ENCODE measurements around the gene SHROOM3. TPM values are rescaled to one million over a fixed set of nuclear protein-coding genes. Genes with fewer than 3 reads are reported as not detected.
"Not testable (repeated sequence)": the region's sequence is repeated elsewhere in the genome, so short reads cannot be mapped to it uniquely, and the experiment has no call there.

SHROOM3 gene
- polyA plus RNA-seq, 1 experiment, result 9.5 TPM

- H3K27ac ChIP-seq (ENCODE audit: low read depth, low read length), result no peak overlapping the region
- DNase-seq (ENCODE audit: low read depth, low spot score), result no peak
Measured at GRCh38 chr4:76605099-76605563, 170.1 kb downstream of the SHROOM3 start.

GRCh38 chr4:76606645-76607265 is 171.7 kb downstream of the SHROOM3 start:
- no peak for TF ChIP-seq CTCF (IDR thresholded peaks at IDR 0.05; ENCODE audit: low read depth, low read length)
- Histone ChIP-seq H3K27me3 (ENCODE audit: control insufficient read depth, insufficient read depth, low read length) (no peaks in the 10 kb centered on the region), H3K27ac (ENCODE audit: low read depth, low read length) (no peak overlapping the region), H3K4me3 (ENCODE audit: low read depth, low read length) (no peak overlapping the region), H3K9me3 (ENCODE audit: control insufficient read depth, insufficient read depth, low read length) (no peaks in the 10 kb centered on the region)
- CTCF ChIA-PET, result interaction anchor here (0.9 kb wide), 1 partner anchor 102 kb away, joined by 3 read pairs; no protein-coding TSS in a partner anchor
- POLR2A ChIA-PET, result no interaction called here
- no peak for DNase-seq (ENCODE audit: low read depth, low spot score)

More at GRCh38 chr4:76605099-76605563, 170.1 kb downstream of the SHROOM3 start:
- ChIA-PET POLR2A (no interaction called here), CTCF (interaction anchor here (0.5 to 1.5 kb wide), 2 partner anchors 15 to 55 kb away, joined by 4 to 6 read pairs; no protein-coding TSS in a partner anchor)
- no peak for TF ChIP-seq CTCF (IDR thresholded peaks at IDR 0.05; ENCODE audit: low read depth, low read length)
- H3K4me3 ChIP-seq (ENCODE audit: low read depth, low read length), result no peak overlapping the region
- no peaks in the 10 kb centered on the region for H3K27me3 ChIP-seq (ENCODE audit: control insufficient read depth, insufficient read depth, low read length)
- no peaks in the 10 kb centered on the region for H3K9me3 ChIP-seq (ENCODE audit: control insufficient read depth, insufficient read depth, low read length)

GRCh38 chr4:76607266-76607799 is 172.3 kb downstream of the SHROOM3 start:
- Histone ChIP-seq H3K27me3 (ENCODE audit: control insufficient read depth, insufficient read depth, low read length) (no peaks in the 10 kb centered on the region), H3K9me3 (ENCODE audit: control insufficient read depth, insufficient read depth, low read length) (no peaks in the 10 kb centered on the region), H3K4me3 (ENCODE audit: low read depth, low read length) (no peak overlapping the region), H3K27ac (ENCODE audit: low read depth, low read length) (no peak overlapping the region)
- ChIA-PET CTCF (interaction anchor here (0.9 kb wide), 1 partner anchor 102 kb away, joined by 3 read pairs; no protein-coding TSS in a partner anchor), POLR2A (no interaction called here)
- no peak for DNase-seq (ENCODE audit: low read depth, low spot score)
- TF ChIP-seq CTCF (IDR thresholded peaks at IDR 0.05; ENCODE audit: low read depth, low read length), result no peak

- no peak for DNase-seq (ENCODE audit: low read depth, low spot score)
- H3K9me3 ChIP-seq (ENCODE audit: control insufficient read depth, insufficient read depth, low read length), result no peaks in the 10 kb centered on the region
- no peaks in the 10 kb centered on the region for H3K27me3 ChIP-seq (ENCODE audit: control insufficient read depth, insufficient read depth, low read length)
- ChIA-PET CTCF (no interaction called here), POLR2A (no interaction called here)
- no peak for TF ChIP-seq CTCF (IDR thresholded peaks at IDR 0.05; ENCODE audit: low read depth, low read length)
- H3K27ac ChIP-seq (ENCODE audit: low read depth, low read length), result no peak overlapping the region
- H3K4me3 ChIP-seq (ENCODE audit: low read depth, low read length), result no peak overlapping the region
Measured at GRCh38 chr4:76607846-76608245, 172.8 kb downstream of the SHROOM3 start.

- DNase-seq (ENCODE audit: low read depth, low spot score); H3K27ac ChIP-seq (ENCODE audit: low read depth, low read length); H3K9me3 ChIP-seq (ENCODE audit: control insufficient read depth, insufficient read depth, low read length); CTCF ChIA-PET; H3K27me3 ChIP-seq (ENCODE audit: control insufficient read depth, insufficient read depth, low read length); POLR2A ChIA-PET; H3K4me3 ChIP-seq (ENCODE audit: low read depth, low read length): not testable (repeated sequence)
Measured at GRCh38 chr4:76608549-76608948, 173.5 kb downstream of the SHROOM3 start.
